ENCODE measurements around the gene RASSF4.

The RASSF4 gene, protein sequence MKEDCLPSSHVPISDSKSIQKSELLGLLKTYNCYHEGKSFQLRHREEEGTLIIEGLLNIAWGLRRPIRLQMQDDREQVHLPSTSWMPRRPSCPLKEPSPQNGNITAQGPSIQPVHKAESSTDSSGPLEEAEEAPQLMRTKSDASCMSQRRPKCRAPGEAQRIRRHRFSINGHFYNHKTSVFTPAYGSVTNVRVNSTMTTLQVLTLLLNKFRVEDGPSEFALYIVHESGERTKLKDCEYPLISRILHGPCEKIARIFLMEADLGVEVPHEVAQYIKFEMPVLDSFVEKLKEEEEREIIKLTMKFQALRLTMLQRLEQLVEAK

DNA sequence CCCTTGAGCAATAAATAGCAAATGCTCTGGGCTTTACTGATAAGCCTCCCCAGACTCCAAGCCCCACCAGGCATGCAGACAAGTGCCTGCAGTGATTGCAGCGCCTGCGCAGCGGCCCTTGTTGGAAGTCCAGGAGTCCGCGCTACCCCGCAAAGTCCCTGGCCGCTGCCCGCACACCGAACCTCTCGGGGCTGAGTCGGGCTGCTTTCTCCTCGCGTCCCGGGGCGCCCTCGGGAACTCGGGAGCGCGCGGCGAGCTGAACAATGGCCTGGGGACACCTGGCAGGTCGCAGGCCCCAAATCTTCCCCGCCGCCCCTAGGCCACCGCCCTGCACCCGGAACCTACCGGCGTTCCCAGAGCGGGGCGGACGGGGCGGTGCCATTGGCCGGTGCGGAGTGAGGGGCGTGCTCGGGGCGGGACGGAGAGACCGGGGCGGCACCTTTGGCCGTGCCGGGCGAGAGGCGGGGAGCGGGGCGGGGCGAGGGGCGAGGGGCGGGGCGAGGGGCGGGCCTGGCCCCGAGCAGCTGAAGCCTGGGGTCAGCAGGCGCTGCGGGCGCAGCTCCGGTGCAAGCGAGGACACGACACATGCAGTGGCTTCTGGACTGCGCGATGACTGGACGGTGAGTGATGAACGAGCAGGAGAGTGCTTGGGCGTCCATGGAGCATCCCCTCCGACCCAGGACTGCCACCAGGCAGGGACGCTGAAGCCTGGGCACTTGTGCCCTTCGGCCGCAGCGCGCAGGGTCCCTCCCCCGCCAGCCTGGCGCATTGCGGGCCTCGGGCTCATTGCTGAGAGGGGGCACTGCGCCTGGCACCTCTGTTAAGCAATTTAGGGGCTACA, at the start of gene RASSF4:
TSS of gene RASSF4 (plus strand) at position 556 of the 841 bp plus-strand sequence. CDS start 10,401 bp downstream, outside the sequence.
- peaks cover 31% of the 10 kb centered on the region for H3K4me1 ChIP-seq (ENCODE audit: insufficient read depth, low read length)
- H3K27ac ChIP-seq (ENCODE audit: low read length) = peak within 1 kb of the TSS; percentile 76
- TF ChIP-seq, protein P1, sequence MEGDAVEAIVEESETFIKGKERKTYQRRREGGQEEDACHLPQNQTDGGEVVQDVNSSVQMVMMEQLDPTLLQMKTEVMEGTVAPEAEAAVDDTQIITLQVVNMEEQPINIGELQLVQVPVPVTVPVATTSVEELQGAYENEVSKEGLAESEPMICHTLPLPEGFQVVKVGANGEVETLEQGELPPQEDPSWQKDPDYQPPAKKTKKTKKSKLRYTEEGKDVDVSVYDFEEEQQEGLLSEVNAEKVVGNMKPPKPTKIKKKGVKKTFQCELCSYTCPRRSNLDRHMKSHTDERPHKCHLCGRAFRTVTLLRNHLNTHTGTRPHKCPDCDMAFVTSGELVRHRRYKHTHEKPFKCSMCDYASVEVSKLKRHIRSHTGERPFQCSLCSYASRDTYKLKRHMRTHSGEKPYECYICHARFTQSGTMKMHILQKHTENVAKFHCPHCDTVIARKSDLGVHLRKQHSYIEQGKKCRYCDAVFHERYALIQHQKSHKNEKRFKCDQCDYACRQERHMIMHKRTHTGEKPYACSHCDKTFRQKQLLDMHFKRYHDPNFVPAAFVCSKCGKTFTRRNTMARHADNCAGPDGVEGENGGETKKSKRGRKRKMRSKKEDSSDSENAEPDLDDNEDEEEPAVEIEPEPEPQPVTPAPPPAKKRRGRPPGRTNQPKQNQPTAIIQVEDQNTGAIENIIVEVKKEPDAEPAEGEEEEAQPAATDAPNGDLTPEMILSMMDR (IDR thresholded peaks at IDR 0.05; ENCODE audit: borderline replicate concordance, extremely low read depth, low read length, poor library complexity, severe bottlenecking) = no peak
- no peak for TF ChIP-seq EZH2 (IDR thresholded peaks at IDR 0.05; ENCODE audit: borderline replicate concordance, low read depth, low read length, severe bottlenecking)
- peaks cover 4% of the 10 kb centered on the region; the same call in 1 of the 2 replicates for H3K36me3 ChIP-seq (ENCODE audit: insufficient read depth, low read length)
- H3K79me2 ChIP-seq (ENCODE audit: insufficient read depth, low read length) = peaks cover 10% of the 10 kb centered on the region; the same call in 1 of the 2 replicates
- peak within 1 kb of the TSS; percentile 92 for H2AFZ ChIP-seq (ENCODE audit: low read depth, low read length)
- peak within 1 kb of the TSS; percentile 86 for H3K4me2 ChIP-seq (ENCODE audit: insufficient read depth, low read length)
- DNase-seq (peak; percentile 93), ATAC-seq (ENCODE audit: insufficient read depth, low read depth) (peak; percentile 100)
- H3K4me3 ChIP-seq (ENCODE audit: low read depth in 1 of 2, low read length in 2 of 2) = peak within 1 kb of the TSS; percentile 87 to 90
- H3K27me3 ChIP-seq (ENCODE audit: insufficient read depth, low read length, poor library complexity) = no peaks in the 10 kb centered on the region
- no peaks in the 10 kb centered on the region for H4K20me1 ChIP-seq (ENCODE audit: insufficient read depth, low read length)
- no peaks in the 10 kb centered on the region for H3K9me3 ChIP-seq (ENCODE audit: insufficient read depth, low read length, severe bottlenecking)
- peak within 1 kb of the TSS; percentile 87 for H3K9ac ChIP-seq (ENCODE audit: low read depth, low read length)

DNA sequence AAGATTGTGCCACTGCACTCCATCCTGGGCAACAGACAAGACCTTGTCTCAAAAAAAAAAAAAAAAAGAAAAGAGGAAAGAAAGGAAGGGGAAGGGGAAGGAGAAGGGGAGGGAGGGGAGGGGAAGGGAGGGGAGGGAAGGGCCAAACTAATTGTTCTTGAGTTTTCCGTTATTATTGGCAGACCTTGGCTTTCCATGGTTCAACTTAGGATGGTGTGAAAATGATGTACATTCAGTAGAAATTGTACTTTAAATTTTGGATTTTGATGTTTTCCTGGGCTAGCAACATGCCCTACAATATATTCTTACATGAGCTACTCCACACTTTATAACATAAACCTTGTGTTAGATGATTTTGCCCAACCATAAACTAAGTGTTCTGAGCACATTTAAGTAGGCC, 49.7 kb upstream of the RASSF4 start:
- H3K9ac ChIP-seq (ENCODE audit: low read depth, low read length) = no peak overlapping the region
- no peak overlapping the region for H2AFZ ChIP-seq (ENCODE audit: low read depth, low read length)
- H3K36me3 ChIP-seq (ENCODE audit: insufficient read depth, low read length) = no peaks in the 10 kb centered on the region
- H3K27me3 ChIP-seq (ENCODE audit: insufficient read depth, low read length, poor library complexity) = no peaks in the 10 kb centered on the region
- H3K27ac ChIP-seq (ENCODE audit: low read length) = no peak overlapping the region
- no peaks in the 10 kb centered on the region for H3K9me3 ChIP-seq (ENCODE audit: insufficient read depth, low read length, severe bottlenecking)
- no peak overlapping the region for H3K4me2 ChIP-seq (ENCODE audit: insufficient read depth, low read length)
- no peak for ATAC-seq (ENCODE audit: insufficient read depth, low read depth)
- H3K79me2 ChIP-seq (ENCODE audit: insufficient read depth, low read length) = no peaks in the 10 kb centered on the region
- H4K20me1 ChIP-seq (ENCODE audit: insufficient read depth, low read length) = no peaks in the 10 kb centered on the region
- DNase-seq = no peak
- peaks cover 32% of the 10 kb centered on the region for H3K4me1 ChIP-seq (ENCODE audit: insufficient read depth, low read length)
- no peak overlapping the region for H3K4me3 ChIP-seq (ENCODE audit: low read depth in 1 of 2, low read length in 2 of 2)
- TF ChIP-seq, protein P1 (IDR thresholded peaks at IDR 0.05; ENCODE audit: borderline replicate concordance, extremely low read depth, low read length, poor library complexity, severe bottlenecking) = no peak
- no peak for TF ChIP-seq EZH2 (IDR thresholded peaks at IDR 0.05; ENCODE audit: borderline replicate concordance, low read depth, low read length, severe bottlenecking)

DNA sequence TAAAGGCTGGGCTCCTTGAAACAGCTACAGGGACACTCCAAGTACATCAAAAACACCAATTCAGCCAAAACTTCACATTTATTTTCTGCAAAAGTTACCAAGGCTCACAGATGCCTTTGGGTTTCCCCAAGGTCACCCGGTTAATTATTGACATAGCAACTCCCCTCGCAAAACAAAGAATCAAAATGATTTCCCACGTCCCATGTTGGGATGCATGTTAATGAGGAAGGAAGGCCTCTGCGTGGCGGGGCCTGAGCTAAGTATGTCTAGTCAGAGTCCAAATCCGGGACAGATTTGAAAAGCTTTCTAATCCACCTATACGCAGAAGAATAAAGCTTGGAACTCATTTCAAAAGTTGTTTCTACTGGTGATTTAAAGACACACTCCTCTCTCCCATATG, 49.0 kb upstream of the RASSF4 start:
- TF ChIP-seq, protein P1 (IDR thresholded peaks at IDR 0.05; ENCODE audit: borderline replicate concordance, extremely low read depth, low read length, poor library complexity, severe bottlenecking) = no peak
- TF ChIP-seq EZH2 (IDR thresholded peaks at IDR 0.05; ENCODE audit: borderline replicate concordance, low read depth, low read length, severe bottlenecking) = no peak
- DNase-seq (no peak), ATAC-seq (ENCODE audit: insufficient read depth, low read depth) (no peak)
- H3K4me3 ChIP-seq (ENCODE audit: low read depth in 1 of 2, low read length in 2 of 2) = no peak overlapping the region
- peaks cover 37% of the 10 kb centered on the region for H3K4me1 ChIP-seq (ENCODE audit: insufficient read depth, low read length)
- no peaks in the 10 kb centered on the region for H4K20me1 ChIP-seq (ENCODE audit: insufficient read depth, low read length)
- H2AFZ ChIP-seq (ENCODE audit: low read depth, low read length) = no peak overlapping the region
- H3K27me3 ChIP-seq (ENCODE audit: insufficient read depth, low read length, poor library complexity) = no peaks in the 10 kb centered on the region
- no peak overlapping the region for H3K9ac ChIP-seq (ENCODE audit: low read depth, low read length)
- H3K9me3 ChIP-seq (ENCODE audit: insufficient read depth, low read length, severe bottlenecking) = no peaks in the 10 kb centered on the region
- no peaks in the 10 kb centered on the region for H3K79me2 ChIP-seq (ENCODE audit: insufficient read depth, low read length)
- no peak overlapping the region for H3K27ac ChIP-seq (ENCODE audit: low read length)
- H3K4me2 ChIP-seq (ENCODE audit: insufficient read depth, low read length) = no peak overlapping the region
- no peaks in the 10 kb centered on the region for H3K36me3 ChIP-seq (ENCODE audit: insufficient read depth, low read length)

All from DND-41 (cell line).